Amygdala (tissue), 56 donors: ENCODE results near the gene TFIP11.

Source experiments
- DNase-seq, 56 donors: peaks; one replicate each; lab custom pipeline; 2025; lab: John Stamatoyannopoulos, UW

TFIP11 gene

GRCh38 chr22:26514419-26515161, 2.3 kb upstream of the TFIP11 start:
- DNase-seq = no peak

DNA sequence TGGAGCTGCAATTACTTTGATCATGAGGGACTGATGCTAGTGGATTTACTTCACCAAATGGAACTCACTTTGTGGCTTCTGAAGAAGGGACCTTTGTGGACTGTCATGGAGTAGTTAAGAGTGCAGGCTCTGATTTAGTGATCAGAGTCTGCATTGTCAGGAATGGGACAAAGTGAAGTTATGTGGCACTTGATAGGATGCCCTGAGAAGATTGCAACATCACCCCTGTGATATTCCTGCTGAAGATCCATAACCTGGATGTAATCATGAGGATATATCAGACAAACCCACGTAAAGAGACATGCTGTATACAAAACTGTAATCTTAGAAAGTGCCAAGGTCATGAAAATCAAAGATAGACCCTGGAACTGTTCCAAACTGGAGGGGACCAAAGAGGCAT, 1.6 kb upstream of the TFIP11 start:
- no peak for DNase-seq

DNA sequence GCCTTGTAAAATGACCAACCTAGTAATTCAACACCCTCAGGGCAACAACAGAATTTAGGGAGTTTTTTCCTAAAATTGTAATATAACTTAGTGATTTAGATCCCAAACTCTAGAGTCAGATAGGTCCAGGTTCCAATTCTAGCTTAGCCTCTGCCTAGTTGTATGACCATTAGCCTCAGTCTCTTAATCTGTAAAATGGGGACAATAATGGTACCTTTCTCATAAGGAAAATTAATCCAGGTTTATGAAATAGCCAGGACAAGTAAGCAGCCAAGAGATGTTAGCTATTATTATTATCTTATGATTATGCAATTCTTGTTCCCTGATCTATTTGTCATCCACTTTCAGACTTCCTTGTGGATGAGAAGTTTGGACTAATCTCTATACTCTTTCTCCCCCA, 4.1 kb downstream of the TFIP11 start:
- no peak for DNase-seq

DNA sequence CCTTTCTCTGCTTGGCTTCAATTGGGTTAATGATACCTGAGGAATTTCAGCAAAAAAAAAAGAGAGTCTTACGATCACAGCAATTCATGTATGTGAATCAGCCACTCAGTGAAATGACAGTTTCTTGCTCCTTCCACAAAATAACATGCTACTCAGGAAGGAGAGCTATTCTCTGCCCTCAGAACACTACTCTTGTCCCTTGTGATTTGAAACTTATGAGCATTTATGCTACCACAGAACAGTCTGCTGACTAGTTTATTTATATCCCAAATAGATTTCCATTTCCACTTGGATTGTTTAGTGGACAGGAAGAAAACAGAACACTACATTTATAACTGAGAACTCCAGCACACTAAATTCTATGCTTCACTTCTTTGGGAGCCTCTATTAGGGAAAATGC, 8.5 kb downstream of the TFIP11 start:
- DNase-seq = no peak

DNA sequence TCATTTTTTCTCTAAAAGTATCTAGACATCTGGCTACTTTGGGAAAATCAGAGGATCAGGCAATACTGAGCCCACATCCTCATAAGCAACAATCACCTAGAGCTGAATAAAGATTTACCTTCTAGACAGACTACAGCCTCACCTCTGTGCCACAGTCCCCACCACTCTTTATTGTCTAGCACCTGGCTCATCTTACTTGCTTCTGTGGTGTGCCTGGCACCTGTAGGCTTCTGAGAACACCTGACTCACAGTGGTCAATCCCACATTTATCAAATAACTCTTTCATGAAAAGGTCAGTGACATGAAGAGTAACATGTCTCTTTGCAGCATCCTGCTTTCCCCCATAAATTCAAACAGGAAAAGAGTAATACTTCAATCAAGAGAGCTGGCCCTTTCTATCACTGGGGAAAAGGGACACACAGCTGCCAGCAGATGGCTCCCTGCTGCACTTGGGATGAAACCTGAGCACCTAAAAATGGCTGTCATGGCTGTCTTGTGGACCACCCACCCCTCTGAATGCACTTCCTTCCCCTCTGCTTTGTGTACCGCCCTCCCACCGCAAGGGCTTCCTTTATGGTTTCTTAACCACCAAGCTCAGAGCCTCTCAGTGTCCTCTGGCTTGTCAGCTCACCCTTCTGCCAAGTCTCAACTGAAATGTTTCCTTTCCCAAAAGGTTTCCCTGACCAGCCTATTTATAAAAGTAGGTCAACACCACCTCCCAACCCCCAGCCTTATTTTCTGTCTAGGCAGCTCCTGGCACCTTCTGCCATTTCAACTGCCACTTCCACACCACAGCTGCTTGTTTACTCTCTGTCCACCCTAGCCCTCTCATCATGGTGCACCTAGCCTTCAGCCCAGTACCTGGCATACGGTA, 9.3 kb downstream of the TFIP11 start:
- peak in 37 of 56 donors; percentile 1 to 50 (median 16) for DNase-seq

DNA sequence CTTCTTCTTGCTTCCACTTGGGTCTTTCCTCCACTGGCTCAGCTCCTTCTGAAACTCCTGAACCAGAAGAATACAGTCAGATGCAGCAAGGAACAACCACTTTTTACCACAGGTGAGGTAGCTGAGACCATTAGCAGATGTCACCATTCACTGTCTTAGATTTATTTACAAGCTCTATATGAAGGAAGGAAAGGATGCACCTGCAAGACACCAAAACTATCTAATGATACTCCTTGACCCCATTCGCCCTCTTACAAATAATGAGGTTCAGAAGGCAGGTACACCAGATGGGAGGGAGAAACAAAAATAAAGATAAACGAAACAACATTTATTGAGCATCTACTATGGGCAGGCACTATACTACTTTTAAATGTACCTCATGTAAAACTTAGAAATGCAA, 10.3 kb downstream of the TFIP11 start:
- no peak for DNase-seq

- no peak for DNase-seq
These were observed 13.0 kb downstream of the TFIP11 start for GRCh38 chr22:26499188-26499703.

GRCh38 chr22:26496456-26496855, 15.8 kb downstream of the TFIP11 start:
- no peak for DNase-seq

DNA sequence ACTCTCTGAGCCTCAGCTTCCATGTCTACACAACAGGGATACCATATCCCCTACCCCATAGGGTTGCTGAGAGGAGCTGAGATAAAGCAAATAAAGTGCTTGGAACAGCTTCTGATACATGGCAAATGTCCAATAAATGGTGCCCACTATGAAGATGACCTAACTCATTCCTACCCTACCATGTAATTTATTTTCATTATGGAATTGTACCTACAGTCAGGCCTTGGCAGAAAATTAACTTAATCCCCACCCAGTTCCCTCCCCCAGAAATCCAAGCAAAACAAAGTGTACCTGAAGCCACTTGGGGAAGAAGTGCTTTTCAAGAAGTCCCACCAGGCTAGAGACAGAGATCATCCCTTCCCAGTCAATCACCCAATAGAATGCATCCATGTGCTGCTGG, 17.8 kb downstream of the TFIP11 start:
- DNase-seq = no peak

DNA sequence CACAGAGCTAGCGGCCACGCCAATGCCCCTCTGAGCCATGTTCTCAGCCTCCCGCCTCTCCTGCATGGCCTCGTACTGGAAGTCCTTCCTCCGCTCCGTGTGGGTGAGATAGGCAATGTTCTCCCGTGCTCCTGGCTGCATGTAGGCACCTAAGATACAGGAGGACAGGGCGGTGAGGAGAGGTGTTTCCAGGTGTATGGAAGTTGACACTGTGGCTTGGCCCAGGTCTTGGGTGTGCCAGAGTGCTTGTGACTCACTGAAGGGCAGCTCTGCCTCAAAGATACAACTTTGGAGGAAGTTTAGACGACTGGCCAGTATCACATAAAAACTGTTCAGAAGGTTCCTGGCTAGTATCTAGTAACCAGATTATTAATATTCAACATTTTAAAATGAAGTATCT, 20.1 kb downstream of the TFIP11 start:
- no peak for DNase-seq

- DNase-seq = no peak
These were observed 22.7 kb downstream of the TFIP11 start for GRCh38 chr22:26489447-26490036.

DNA sequence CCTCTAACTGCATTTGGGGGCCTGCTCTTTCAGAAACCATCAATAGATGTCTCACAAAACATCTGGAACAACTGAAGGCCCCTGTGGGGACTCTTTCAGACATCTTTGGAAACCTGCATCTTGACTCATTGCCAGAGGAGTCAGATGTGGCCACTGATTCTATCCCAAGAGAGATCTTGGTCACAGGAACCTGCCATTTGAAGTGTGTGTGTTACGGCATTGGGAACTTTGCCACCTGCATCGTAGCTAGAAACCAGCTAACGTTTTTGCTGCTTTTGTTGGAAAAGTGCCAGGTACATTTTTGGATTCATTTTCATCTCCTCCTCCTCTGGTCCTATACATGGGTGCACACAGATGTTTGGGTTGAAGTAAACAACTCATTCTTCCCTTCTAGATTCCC, 24.3 kb downstream of the TFIP11 start:
- no peak for DNase-seq

- no peak for DNase-seq
These were observed 25.9 kb downstream of the TFIP11 start for GRCh38 chr22:26486394-26486793.

- no peak for DNase-seq
These were observed 26.4 kb downstream of the TFIP11 start for GRCh38 chr22:26485806-26486390.

GRCh38 chr22:26485013-26485412, 27.3 kb downstream of the TFIP11 start:
- DNase-seq = no peak

DNA sequence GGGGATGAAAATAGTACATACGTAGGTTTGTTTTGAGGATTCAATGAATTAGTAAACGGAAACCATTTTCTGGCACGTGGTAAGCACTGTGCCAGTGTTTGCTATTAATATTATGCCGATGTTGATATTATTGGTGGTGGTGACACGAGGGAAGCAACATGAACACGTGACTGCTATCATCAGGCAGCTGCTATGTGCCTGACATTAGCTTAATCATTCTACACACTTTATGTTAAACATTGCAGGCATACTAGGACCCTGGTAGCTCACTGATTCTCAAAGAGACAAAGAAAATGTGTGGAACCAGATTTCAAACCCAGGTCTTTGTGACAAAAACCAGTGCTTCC, 27.9 kb downstream of the TFIP11 start:
- DNase-seq = no peak

DNA sequence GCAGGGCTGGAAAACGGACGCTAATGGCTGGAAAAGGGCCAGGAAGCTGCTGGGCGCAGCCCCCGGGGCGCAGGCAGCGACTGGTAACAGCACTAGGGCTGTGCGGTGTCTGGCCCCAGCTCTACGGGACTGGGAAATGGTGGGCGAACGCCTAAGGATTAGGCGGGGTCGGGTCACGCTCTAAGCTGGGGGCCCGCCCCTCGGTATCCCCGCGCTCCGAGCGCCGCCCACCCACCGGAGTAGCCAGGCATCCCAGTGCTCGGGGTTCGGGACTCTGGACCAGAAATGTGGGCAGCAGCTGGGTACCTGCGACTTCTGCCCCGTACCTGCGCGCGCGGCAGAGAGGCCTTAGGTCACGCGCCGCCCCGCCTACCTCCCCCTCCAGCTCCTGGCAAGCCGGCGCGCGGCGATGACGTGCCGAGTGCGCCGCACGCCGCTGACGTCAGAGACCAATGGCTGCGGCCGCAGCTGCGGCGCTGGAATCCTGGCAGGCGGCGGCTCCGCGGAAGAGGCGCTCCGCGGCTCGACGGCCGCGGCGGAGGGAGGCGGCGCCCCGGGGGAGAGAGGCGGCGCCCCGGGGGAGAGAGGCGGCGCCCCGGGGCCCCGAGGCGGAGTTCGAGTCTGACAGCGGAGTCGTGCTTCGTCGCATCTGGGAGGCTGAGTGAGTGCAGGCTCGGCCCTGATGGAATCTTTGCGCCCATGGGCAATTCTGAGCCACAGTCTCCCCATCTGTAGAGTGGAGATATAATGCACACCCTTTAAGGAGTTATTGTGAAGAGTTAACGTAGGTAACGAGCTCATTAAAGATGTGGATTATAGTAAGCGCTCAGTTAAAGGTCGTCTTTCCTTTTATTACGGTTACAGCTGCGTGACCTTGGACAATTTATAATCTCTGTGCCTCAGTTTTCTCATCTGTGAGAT, 28.6 kb downstream of the TFIP11 start, which contains the start of the genes HPS4 and SRRD:
HPS4 (minus strand) TSS at position 345 of the 921 bp plus-strand sequence. CDS start 2,021 bp downstream, outside the sequence.
SRRD (plus strand) TSS at position 439 of the 921 bp plus-strand sequence; CDS start at position 453, 14 bp downstream.
- DNase-seq = peak in 54 of 56 donors; percentile 22 to 87 (median 69)

DNA sequence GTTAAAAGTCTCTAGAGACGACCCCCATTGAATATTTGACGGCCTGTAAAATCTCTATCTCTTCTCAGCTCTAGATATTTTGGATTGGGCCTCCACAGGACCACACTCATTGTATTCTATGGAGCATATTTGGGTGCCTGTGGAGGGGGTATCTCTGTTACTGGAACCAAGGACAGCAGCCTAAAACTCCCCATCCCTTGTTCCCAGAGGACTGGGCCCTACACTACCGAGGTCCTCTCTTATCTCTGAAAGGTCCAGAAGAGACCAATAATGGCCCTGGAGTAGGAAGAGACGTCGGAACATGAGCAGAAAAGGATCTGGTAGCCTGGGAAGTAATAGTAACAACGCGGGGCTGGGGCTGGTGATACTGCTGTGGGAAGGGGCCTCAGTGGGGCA, 29.2 kb downstream of the TFIP11 start:
- DNase-seq = no peak

DNA sequence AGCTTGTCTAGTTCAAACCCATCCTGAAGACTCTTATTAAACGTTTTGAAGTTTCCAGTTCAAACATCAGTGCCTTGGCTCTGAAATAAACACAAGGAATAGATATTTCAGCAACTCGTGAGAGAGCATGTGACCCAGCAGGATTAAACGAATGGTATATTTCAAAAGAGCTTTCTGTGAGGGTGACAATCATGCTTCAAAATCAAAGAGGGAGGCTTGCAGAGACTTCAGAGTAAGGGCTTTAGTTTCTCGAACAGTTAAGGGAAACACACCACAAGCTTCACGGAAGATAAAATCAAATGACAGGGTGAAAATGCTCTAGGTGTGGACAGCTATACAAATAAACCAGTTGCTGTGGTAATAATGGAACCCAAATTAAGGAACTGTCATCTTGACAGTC, 30.1 kb downstream of the TFIP11 start:
- DNase-seq = no peak

DNA sequence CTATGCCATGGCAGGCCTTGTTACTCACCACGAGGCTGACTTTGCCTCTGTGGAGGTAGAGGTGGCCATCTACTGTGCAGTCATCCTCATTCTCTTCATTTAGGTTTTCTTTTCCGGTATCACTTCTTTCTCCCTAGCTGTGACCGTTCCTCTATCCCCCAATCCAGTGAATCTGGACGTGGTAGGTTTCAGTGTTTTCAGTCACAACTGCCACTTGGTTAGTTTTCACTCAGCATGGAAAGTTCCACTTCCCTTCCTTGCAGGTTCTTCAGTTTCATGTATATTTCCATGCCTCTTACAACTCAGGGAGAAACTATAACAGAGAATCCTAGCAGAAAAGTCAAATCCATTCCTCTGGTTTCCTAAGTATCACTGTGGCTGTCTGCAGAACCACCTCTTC, 30.6 kb downstream of the TFIP11 start:
- no peak for DNase-seq
